Fibroblast of the aortic adventitia (primary cell): Measurements from ENCODE around the gene FKBP10. TPM values are rescaled to one million over a fixed set of nuclear protein-coding genes. Genes with fewer than 3 reads are reported as not detected.

Source experiments
- DNase-seq: peaks from one replicate; pipeline ENCODE4 v3.0.0-alpha.2; 2010; ENCODE audit warnings: low read depth
- H3K4me3 ChIP-seq: 2 replicates; pipeline ENCODE4 v1.5.1; 2011; ENCODE audit warnings: low read depth, mild to moderate bottlenecking, control low read depth, low read length, moderate library complexity
- CTCF ChIP-seq: IDR thresholded peaks from 2 replicates; pipeline ENCODE4 v1.5.1; 2011; ENCODE audit warnings: mild to moderate bottlenecking, low read length, control low read depth, inconsistent platforms; ENCODE audit not compliant: insufficient read depth
- total RNA-seq: library from RNA; depleted of rRNA; stranded (reverse); fragments of >200 nt; gene quantifications from 2 replicates; pipeline ENCODE4 v1.2.3, GENCODE V29; 2012; ENCODE audit warnings: low replicate concordance

Gene FKBP10
- total RNA-seq, 1 donor: 270 TPM

- DNase-seq: peak; percentile 79
- H3K4me3 ChIP-seq: no peak overlapping the region
- TF ChIP-seq CTCF: peak; percentile 98
Observed at GRCh38 chr17:41801374-41802271, 11.2 kb upstream of the FKBP10 start.

GRCh38 chr17:41803049-41804020 lies 9.5 kb upstream of the FKBP10 start:
- no peak for DNase-seq
- no peak for TF ChIP-seq CTCF
- H3K4me3 ChIP-seq: no peak overlapping the region

GRCh38 chr17:41806685-41807445 lies 5.9 kb upstream of the FKBP10 start:
- no peak overlapping the region for H3K4me3 ChIP-seq
- TF ChIP-seq CTCF: no peak
- no peak for DNase-seq

GRCh38 chr17:41810659-41811548 lies 1.9 kb upstream of the FKBP10 start:
- TF ChIP-seq CTCF: no peak
- peak overlapping the region; percentile 83 for H3K4me3 ChIP-seq
- no peak for DNase-seq

DNA sequence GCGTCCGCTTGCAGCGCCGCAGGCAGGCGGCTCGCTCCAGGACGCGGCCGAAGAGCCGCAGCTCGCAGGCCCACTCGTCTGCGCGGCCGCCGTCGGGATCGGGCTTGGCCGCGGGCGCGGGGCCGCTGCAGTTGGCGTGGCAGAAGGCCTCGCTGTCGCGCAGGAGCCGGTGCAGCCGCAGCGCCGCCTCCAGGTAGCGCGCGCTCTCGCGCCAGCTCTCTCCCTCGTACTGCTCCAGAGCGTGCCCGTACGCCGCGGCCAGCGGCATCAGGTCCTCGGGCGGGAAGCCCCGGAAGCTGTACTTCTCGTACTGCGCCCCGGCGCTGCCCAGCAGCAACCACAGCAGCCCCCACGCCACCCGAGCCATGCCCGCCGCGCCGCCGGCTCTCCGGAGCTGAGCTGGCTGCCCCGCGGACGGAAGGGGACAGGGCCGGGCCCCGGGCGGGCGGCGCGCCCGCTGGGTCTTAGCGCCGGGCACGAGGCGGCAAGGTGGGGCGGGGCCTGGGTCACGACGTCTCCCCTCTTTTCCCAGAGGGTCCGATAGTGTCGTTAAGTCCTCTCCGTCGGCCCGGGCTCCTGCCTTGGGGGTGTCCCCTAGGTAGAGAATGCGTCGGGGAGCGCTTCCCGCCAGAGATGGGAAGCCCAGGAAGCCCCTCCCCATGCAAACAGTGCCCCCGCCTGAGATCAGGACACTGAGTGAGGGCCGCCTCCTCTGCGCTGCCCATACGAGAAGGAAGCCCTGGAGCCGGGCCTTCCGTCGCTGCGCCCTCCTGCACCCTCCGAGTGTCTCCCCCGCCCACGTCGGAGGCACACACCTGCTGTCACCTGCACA lies 1.0 kb upstream of the FKBP10 start, which contains the start of gene P3H4:
Gene P3H4 (minus strand): TSS at position 401 of the 832 bp plus-strand sequence. CDS start 34 bp downstream, at position 367.
- peak within 1 kb of the TSS; percentile 83 for H3K4me3 ChIP-seq
- peak; percentile 73 for TF ChIP-seq CTCF
- DNase-seq: peak; percentile 74
